Pancreas (tissue), 10 donors: ENCODE results near the gene ADAMTS15. TPM values are rescaled to one million over a fixed set of nuclear protein-coding genes. Genes with fewer than 3 reads are reported as not detected.

Source experiments
- ATAC-seq, 4 donors: fragments of 200-7000 bp; cut with Tn5 transposase; one replicate each; pipeline versions ENCODE4 v1.8.0 to v1.9.1; 2020; ENCODE audit warnings: mild to moderate bottlenecking in 4 of 4, moderate library complexity in 4 of 4
- DNase-seq, 6 donors: peaks; one replicate each; pipeline ENCODE4 v3.0.0-alpha.2; 2020
- FAIRE-seq: peaks from 2 replicates; lab custom pipeline; 2012; peaks lifted over from hg19 to GRCh38; lab: Jason Lieb, UNC
- H3K27ac ChIP-seq, 4 donors: fragments of 200-600 bp; sonication (generic); 1 replicate in 3 of 4; 2 replicates in 1 of 4; pipeline versions ENCODE4 v1.5.0 to v1.8.0; 2020
- H3K27me3 ChIP-seq, 4 donors: fragments of 200-600 bp; one replicate each; pipeline ENCODE4 v1.8.0; 2021
- H3K36me3 ChIP-seq, 3 donors: fragments of 200-600 bp; sonication (generic) in 1 of 3; one replicate each; pipeline versions ENCODE4 v1.5.0 to v1.8.0; 2020 to 2021
- H3K4me1 ChIP-seq, 3 donors: fragments of 200-600 bp; one replicate each; pipeline ENCODE4 v1.8.0; 2021
- H3K4me3 ChIP-seq, 4 donors: fragments of 200-600 bp; sonication (generic) in 2 of 4; one replicate each; pipeline versions ENCODE4 v1.5.0 to v1.8.0; 2020 to 2021
- H3K9me3 ChIP-seq, 4 donors: fragments of 200-600 bp; one replicate each; pipeline ENCODE4 v1.8.0; 2021
- CTCF ChIP-seq, 4 donors: fragments of 200-600 bp; sonication (generic) in 3 of 4; IDR thresholded peaks; one replicate each; pipeline versions ENCODE4 v1.5.0 to v1.8.0; 2021; ENCODE audit warnings: antibody characterized with exemption in 4 of 4
- WGBS, 2 donors: extraction: QIAGEN DNeasy Blood & Tissue Kit; methylation state at CpG; one replicate each; pipeline ENCODE4 v1.1.7; 2013; 5-methylcytosine and 5-hydroxymethylcytosine counted together
- intact Hi-C, 3 donors: fragments of 100-400 bp; cut with DNase I; formaldehyde crosslinking; loops; one replicate each; pipeline versions ENCODE4 v1.11.1 to v1.14.2; 2022
- polyA plus RNA-seq, 2 donors: library from polyadenylated mRNA; stranded (reverse); fragments of 200-250 nt; gene quantifications; one replicate each; pipeline ENCODE4 v1.2.3, GENCODE V29; 2013
- total RNA-seq, 6 donors: library from RNA; stranded (reverse); fragmentation: NEBNext Ultra II Directional in 4 of 6; extraction: Animal tissue kit (Norgen Biotek cat#: 25700) in 4 of 6; gene quantifications; one replicate each; pipeline versions ENCODE4 v1.2.1 to v1.2.4, GENCODE V29; 2021 to 2023
- donor health status: healthy with polysubstance abuse.
- donor health status: DM: no; HTN: no; CAD: no; lungs with moderate emphysema.
- donor health status: DM: no; HTN: no; CAD: no.
- donor health status: control.
- donor health status: control.
- donor health status: Bipolar disorder and iron deficiency.
- donor health status: DM: yes; HTN: yes; CAD: no.
- donor health status: DM: no; HTN: no; CAD: no.
- donor health status: DM: no; HTN: no; CAD: no.
- donor health status: DM: yes; HTN: yes; CAD: no.

The ADAMTS15 gene
- total and polyA plus RNA-seq, 8 donors, result 0.14 to 1.2 (median 0.78) TPM

GRCh38 chr11:130490682-130491449 is 42.4 kb downstream of the ADAMTS15 start:
- Histone ChIP-seq H3K36me3 (no peaks in the 10 kb centered on the region), H3K27me3 (no peaks in the 10 kb centered on the region), H3K4me3 (no peak overlapping the region), H3K27ac (no peak overlapping the region), H3K9me3 (no peaks in the 10 kb centered on the region), H3K4me1 (no peaks in the 10 kb centered on the region)
- ATAC-seq (no peak), DNase-seq (no peak), FAIRE-seq (no peak)
- intact Hi-C loops, result no loop called here
- TF ChIP-seq CTCF (IDR thresholded peaks at IDR 0.05), result no peak
- 73 to 76% methylated on average over 7 of the region's 7 CpGs for WGBS, 2 donors

GRCh38 chr11:130498181-130498580 is 49.7 kb downstream of the ADAMTS15 start:
- Histone ChIP-seq H3K4me3 (no peak overlapping the region), H3K9me3 (no peaks in the 10 kb centered on the region), H3K27ac (no peak overlapping the region), H3K27me3 (no peaks in the 10 kb centered on the region), H3K36me3 (no peaks in the 10 kb centered on the region), H3K4me1 (no peaks in the 10 kb centered on the region)
- ATAC-seq, result no peak
- DNase-seq, result no peak
- intact Hi-C loops, result no loop called here
- no peak for FAIRE-seq
- TF ChIP-seq CTCF (IDR thresholded peaks at IDR 0.05), result no peak

GRCh38 chr11:130499828-130500227 is 51.4 kb downstream of the ADAMTS15 start:
- ATAC-seq (no peak), FAIRE-seq (no peak), DNase-seq (no peak)
- Histone ChIP-seq H3K27me3 (no peaks in the 10 kb centered on the region), H3K9me3 (no peaks in the 10 kb centered on the region), H3K36me3 (no peaks in the 10 kb centered on the region), H3K4me1 (no peaks in the 10 kb centered on the region), H3K4me3 (no peak overlapping the region), H3K27ac (no peak overlapping the region)
- TF ChIP-seq CTCF (IDR thresholded peaks at IDR 0.05), result no peak
- intact Hi-C loops, result no loop called here

- no peaks in the 10 kb centered on the region for H3K27me3 ChIP-seq
- intact Hi-C loops, result no loop called here
- no peak for FAIRE-seq
- DNase-seq, result no peak
- H3K9me3 ChIP-seq, result no peaks in the 10 kb centered on the region
- no peak for TF ChIP-seq CTCF (IDR thresholded peaks at IDR 0.05)
- ATAC-seq, result no peak
- no peak overlapping the region for H3K27ac ChIP-seq
- H3K36me3 ChIP-seq, result no peaks in the 10 kb centered on the region
- WGBS, 2 donors, result 83 to 91% methylated on average over 1 of the region's 1 CpG
- H3K4me1 ChIP-seq, result no peaks in the 10 kb centered on the region
- H3K4me3 ChIP-seq, result no peak overlapping the region
These were observed 55.9 kb downstream of the ADAMTS15 start for GRCh38 chr11:130504317-130504716.

- intact Hi-C loops, result no loop called here
These were observed 60.5 kb downstream of the ADAMTS15 start for GRCh38 chr11:130508913-130509312.

More at GRCh38 chr11:130508913-130509312, 60.5 kb downstream of the ADAMTS15 start:
- ATAC-seq (no peak), DNase-seq (no peak), FAIRE-seq (no peak)
- Histone ChIP-seq H3K4me3 (no peak overlapping the region), H3K27ac (no peak overlapping the region), H3K4me1 (peaks cover 6 to 11% (median 9%) of the 10 kb centered on the region in 3 donors), H3K36me3 (no peaks in the 10 kb centered on the region), H3K9me3 (no peaks in the 10 kb centered on the region), H3K27me3 (no peaks in the 10 kb centered on the region)
- no peak for TF ChIP-seq CTCF (IDR thresholded peaks at IDR 0.05)
- 94% methylated on average over 1 of the region's 1 CpG for WGBS, 2 donors
